HG03565 (cell line): ENCODE results near the gene IFNL1.
"Not testable (repeated sequence)": the region's sequence is repeated elsewhere in the genome, so short reads cannot be mapped to it uniquely, and the experiment has no call there.

Experiments
- ATAC-seq: cut with Tn5 transposase; IDR thresholded peaks from one replicate; pipeline ENCODE4 v1.9.1; 2021; ENCODE audit warnings: mild to moderate bottlenecking, moderate library complexity; ENCODE audit not compliant: unreplicated experiment

IFNL1 gene

DNA sequence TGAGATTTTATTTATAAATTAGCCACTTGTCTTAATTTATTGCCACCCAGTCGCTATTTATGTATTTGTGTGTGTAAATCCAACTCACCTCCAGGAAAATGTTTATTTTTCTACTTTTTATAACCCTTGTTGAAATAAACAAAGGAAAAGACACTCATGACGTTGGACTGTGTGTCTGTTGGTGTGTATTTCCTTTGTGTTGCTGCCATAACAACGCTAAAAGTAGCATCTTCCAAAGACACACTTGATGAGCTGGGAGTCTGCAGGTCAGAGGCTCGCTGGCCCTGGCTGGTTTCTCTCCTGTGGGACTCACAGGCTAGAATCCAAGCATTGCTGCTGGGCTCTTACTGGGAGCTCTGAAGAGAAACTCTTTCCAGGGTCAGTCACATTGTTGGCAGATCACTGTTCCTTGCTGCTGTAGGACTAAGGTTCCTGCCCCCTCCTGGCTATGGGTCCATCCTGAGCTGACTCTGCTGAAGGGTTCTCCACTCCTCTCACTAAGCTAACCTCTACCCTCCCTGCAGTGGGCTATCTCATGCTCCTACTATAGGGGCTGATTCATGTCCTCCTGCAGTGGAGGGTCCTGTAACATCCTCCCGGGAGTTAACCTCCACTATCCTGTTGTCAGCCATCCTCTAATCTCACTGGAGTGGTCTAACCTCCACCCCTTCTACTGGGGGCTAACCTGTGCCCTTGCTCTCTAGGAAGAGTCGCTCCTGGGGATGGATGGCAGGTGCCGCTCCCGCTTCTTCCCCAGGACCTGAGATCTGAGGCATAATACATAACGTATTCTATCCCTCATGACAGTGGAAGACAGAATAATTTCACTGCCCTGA lies 26.0 kb upstream of the IFNL1 start:
- no peak for ATAC-seq

DNA sequence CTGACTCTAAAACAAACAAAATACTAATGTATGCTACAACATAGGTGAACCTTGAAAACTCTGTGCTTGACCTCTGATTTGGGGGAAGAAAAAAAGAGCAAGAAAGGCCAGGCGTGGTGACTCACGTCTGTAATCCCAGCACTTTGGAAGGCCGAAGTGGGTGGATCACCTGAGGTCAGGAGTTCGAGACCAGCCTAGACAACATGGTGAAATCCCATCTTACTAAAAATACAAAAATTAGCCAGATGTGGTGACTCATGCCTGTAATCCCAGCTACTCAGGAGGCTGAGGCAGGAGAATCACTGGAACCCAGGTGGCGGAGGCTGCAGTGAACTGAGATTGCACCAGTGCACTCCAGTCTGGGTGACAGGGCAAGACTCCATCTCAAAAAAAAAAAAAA lies 22.3 kb upstream of the IFNL1 start:
- not testable (repeated sequence) for ATAC-seq

DNA sequence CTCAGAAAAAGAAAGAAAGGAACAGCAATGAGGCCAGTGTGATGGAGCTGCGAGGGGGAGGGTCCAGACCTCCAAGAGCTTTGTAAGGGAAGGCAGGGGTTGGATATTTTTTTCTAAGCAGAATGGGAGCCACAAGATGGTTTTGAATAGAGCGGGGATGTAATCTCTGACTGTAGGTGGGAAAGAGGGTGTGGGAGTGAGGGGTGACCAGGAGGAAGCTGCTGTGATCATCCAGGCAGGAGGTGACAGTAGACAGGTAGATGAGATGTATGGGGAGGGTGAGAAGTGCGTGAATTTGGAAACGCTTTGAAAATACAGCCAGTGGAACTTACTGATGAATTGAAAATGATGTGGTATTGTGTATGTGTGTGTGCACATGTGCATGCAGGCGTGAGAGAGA lies 20.6 kb upstream of the IFNL1 start:
- ATAC-seq, result no peak

DNA sequence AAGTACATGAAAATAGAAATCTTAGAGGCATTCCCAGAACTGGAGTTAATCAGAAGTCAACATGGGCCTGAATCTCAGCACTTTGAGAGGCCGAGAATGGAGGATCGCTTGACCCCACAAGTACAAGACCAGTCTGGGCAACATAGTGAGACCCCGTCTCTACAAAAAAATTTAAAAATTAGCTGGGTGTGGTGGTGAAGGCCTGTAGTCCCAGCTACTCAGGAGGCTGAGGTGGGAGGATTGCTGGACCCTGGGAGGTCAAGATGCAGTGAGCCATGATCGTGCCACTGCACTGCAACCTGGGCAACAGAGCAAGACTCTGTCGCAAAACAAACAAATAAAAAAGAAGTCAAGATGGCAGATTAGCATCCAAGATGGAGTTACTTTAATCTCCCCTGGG lies 19.5 kb upstream of the IFNL1 start:
- ATAC-seq, result no peak

DNA sequence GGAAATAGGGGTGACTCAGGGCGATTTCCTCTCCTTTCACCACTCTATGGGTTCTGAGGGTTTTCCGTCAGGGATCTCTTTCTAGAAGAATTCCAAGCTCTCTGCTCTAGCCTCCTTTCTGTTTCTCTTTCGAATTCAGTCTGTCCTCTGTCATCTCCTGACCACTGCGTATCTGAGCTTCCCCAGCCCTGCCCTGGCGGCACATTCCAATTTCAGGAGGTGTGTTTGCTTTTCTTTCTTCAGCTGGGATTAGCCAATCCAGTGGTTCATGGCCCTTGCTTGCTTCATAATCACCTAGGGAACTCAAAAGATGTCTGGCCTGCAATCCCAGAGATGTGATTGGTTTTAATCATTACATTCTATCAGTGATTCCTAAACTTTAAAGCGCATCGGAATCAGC lies 18.6 kb upstream of the IFNL1 start:
- no peak for ATAC-seq

DNA sequence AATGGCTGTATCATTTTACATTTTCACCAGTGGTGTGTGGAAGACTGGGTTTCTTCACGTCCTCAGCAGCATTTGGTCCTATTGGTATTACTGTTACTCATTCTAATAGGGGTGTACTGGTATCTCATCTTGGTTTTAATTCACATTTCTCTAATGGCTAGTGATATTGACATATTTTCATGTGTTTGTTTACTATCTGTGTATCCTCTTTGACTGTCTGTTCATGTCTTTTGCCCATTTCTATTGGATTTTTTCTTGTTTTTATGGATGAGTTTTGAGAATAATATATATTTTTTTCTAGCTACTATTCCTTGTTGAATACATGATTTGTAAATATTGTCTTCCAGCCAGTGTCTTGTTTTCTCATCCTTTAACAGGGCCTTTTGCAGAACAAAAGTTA lies 14.2 kb upstream of the IFNL1 start:
- ATAC-seq, result no peak

DNA sequence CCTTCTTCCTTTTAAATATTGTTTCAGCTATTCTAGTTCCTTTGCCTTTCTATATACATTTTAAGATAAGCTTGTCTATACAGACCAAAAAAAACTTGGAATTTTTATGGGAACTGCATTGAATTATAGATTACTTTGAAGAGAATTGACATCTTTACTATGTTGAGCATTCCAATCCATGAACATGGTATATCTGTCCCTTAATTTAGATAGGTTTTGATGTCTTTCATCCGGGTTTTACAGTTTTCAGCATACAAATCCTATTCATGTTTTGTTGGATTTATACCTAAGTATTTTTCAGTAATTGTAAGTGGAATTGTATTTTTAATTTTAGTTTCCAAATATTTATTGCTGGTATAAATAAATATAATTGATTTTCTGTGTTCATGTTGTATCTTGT lies 12.2 kb upstream of the IFNL1 start:
- ATAC-seq, result no peak

DNA sequence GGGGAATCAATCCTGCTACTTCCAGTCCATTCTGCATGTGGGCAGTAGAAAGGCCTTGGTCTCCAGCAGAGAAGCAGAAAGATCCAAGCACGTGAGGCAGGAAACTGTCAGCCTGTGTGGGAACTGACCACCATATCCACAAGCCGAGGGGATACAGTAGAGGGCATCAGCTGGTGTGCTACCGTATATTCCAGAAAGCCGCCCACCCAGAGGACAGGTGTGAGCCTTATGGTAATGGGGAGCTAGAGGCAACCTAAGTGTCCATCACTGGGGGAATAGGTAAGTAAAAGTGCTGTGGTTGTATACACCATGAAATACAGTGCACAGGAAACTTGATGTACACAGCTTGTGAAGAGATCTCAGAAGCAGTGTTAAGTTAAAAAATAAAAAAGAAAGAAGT lies 2.8 kb upstream of the IFNL1 start:
- ATAC-seq, result no peak

DNA sequence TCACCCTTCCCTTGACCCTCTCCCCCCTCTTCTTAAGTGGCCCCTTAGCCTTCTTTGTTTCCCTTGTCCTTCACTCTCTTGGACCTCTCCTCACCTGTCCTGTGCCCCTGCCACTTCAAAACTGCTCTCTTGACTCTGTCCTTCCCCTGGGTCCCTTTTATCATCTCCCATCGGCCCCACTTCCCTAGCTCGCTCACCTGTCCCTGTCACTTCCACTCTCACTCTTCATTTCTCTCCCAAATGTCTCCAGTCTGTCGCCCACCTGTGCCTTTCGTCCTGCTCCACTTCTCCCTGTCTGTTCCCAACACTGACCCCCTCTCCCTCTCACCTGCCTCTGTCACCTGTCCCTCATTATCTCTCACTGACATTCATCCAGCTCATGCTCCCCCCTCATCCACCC lies 699 bp downstream of the IFNL1 start:
- no peak for ATAC-seq

DNA sequence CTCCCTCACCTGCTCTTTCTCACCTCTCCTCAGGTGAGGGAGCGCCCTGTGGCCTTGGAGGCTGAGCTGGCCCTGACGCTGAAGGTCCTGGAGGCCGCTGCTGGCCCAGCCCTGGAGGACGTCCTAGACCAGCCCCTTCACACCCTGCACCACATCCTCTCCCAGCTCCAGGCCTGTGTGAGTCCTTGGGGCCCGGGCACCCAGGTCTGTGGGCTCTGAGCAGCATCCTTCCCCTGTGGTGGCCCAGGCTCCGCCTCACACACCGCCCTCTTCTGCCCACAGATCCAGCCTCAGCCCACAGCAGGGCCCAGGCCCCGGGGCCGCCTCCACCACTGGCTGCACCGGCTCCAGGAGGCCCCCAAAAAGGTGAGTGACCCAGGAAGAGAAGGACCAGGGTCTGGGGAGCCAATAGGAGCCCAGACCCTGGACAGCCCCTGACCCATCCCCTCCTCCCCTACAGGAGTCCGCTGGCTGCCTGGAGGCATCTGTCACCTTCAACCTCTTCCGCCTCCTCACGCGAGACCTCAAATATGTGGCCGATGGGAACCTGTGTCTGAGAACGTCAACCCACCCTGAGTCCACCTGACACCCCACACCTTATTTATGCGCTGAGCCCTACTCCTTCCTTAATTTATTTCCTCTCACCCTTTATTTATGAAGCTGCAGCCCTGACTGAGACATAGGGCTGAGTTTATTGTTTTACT lies 1.9 kb downstream of the IFNL1 start:
- ATAC-seq, result no peak

DNA sequence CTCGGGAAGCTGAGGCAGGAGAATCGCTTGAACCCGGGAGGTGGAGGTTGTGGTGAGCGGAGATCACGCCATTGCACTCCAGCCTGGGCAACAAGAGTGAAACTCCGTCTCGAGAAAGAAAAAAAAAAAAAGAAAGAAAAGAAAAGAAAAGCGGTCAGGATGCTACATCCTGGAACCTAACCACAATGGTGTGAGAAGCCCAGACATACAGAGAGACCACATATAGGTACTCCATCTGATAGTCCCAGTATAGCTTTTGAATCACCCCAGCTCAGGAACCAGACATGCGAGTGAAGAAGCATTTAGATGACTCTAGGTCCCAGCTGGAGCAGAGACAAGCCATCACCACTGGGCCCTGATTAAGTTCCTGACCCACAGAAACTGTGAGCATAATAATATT lies 3.2 kb downstream of the IFNL1 start:
- ATAC-seq, result no peak

DNA sequence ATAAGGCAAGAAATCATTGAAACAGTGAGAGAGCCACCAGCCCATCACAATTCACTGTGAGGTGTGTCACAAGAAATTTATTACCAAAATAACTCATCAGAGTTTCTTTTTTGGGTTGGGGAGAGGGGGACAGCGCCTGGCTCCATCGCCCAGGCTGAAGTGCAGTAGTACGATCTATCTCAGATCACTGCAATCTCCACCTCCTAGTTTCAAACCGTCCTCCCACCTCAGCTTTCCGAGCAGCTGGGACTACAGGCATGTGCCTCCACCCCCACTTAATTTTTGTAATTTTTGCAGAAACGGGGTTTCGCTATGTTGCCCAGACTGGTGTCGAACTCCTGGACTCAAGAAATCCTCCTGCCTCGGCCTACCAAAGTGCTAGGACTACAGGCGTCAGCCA lies 3.6 kb downstream of the IFNL1 start:
- no peak for ATAC-seq

DNA sequence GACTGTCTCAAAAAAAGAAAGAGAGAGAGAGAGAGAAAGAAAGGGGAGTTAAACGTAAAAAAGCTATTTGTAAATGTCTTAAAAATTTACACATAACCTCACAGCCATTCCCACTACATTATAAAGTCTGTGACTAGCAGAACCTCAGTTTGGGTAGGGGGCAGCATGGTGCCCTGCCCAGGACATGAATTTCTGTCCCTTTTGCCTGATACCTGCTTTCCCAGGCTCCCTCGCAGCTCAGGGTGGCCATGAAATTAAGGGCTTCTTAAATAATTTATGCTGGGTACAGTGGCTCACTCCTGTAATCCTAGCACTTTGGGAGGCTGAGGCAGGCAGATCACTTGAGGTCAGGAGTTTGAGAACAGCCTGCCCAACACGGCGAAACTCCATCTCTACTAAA lies 4.8 kb downstream of the IFNL1 start:
- no peak for ATAC-seq

DNA sequence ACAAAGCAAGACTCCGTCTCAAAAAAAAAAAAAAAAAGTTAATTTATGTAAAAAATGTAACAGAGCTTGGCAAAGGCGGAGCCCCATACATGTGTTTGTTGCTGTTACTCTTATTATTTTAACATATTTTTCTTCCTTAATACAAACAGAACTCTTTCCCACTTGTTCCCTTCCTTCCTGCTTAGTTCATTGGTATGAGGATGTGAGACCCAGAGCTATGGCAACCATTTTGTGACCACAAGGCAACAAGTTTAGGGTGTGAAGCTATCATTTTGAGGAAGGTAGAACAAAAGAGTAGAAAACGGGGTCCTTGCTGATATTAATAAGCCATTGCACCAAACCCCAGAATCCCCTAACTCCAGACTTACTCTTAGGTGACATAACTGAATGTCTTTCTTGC lies 5.4 kb downstream of the IFNL1 start:
- no peak for ATAC-seq

DNA sequence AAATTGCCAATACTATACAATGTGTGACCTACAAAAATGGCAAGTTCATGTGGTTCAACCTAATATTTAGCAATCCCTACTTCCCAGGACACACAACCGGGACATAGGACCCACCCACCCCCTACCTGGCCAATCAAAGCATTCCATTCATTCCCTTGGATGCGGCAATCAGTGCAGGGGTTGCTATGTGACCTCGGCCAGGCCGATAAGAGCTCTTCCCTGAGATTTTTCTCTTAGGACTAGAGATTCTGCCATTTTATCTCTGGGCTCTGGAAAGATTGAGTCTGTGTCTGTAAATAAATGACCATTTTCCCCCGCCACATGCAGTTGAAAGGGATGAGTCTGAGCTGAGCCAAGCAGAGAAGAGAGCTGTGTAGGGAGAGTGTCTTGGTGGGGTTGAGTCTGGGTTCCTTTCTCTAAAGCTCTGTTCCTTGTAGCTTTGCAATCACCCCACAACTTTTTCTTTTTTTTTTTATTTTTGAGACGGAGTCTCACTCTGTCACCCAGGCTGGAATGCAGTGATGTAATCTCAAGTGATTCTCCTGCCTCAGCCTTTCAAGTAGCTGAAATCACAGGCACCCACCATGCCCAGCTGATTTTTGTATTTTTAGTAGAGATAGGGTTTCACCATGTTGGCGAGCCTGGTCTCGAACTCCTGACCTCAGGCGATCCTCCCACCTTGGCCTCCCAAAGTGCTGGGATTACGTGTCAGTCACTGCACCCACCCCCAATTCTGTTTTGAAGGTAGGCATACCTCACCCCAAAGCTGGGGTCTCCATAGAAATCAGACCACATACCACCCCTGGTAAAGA lies 7.4 kb downstream of the IFNL1 start:
- no peak for ATAC-seq

DNA sequence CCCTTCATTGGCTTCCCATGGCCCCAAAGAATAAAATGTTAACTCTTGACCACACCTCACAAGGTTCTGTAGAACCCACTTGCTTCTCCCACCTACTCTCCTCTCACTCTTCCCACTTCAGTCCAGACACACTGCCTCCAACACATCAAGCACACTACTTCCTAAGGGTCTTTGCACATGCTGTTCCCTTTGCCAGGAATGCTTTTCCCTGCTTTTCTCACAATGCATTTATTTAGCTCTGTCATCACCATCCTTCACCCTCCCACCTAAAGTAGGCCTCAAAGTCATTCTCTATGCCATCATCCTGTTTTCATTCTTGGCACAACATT lies 7.9 kb downstream of the IFNL1 start:
- ATAC-seq, result no peak

DNA sequence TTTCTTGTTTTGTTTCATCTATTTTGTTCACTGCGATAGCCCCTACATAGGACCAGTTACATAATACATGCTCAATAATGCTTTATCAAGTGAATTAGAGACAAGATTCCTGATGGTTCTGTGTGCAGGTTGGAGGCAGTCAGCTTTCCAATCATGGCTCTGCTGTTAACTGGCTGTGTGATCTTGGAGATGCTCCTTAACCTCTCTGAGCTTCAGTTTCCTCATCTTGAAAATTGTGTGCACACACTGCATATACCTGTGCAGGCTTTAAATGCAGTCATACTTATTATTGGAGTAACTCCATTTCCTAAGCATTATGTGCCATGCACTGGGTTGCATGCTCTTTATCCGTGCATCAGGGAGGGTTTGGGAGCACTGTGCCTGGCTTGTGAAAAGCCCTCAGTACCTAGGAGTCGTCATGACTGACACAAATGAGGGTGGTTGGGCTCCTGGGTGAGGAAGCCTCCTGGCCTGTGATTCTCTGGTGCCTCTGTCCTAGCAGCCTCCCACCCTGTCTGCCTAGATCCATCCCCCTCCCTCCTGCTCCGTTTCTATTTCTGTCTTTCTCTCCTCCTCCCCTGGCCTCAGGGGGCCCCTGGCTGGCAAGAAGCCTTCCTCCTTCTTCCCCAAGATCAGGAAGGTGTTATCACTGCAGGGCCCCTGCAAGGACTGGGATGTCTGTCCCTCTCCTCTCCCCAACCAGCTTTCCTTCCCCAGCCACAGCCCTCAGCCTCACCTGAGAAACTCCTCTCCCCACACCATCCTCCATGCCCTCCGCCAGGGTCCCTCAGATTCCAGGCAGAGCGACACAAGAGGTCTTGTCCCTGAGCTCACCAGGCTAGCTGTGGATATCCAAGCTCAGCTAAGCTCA lies 8.7 kb downstream of the IFNL1 start:
- ATAC-seq, result no peak

DNA sequence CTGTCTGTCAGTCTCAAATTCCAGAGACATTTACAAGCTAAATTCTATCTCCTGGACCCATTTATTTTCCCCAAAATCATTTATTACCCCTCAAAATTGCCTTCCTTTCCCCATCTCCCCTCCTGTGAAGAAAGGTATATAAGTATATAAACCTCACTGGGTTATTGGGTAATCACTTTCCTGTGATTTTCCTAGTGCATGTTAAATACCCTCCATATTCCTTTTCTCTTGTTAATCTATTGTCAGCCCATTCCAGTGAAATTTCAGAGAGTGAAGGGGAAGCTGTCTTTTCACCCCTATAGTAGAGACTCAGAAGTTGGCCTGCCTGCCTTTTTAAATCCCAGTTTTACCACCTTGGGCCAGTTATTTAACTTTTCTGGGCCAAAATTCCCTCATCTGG lies 9.9 kb downstream of the IFNL1 start:
- ATAC-seq, result no peak

DNA sequence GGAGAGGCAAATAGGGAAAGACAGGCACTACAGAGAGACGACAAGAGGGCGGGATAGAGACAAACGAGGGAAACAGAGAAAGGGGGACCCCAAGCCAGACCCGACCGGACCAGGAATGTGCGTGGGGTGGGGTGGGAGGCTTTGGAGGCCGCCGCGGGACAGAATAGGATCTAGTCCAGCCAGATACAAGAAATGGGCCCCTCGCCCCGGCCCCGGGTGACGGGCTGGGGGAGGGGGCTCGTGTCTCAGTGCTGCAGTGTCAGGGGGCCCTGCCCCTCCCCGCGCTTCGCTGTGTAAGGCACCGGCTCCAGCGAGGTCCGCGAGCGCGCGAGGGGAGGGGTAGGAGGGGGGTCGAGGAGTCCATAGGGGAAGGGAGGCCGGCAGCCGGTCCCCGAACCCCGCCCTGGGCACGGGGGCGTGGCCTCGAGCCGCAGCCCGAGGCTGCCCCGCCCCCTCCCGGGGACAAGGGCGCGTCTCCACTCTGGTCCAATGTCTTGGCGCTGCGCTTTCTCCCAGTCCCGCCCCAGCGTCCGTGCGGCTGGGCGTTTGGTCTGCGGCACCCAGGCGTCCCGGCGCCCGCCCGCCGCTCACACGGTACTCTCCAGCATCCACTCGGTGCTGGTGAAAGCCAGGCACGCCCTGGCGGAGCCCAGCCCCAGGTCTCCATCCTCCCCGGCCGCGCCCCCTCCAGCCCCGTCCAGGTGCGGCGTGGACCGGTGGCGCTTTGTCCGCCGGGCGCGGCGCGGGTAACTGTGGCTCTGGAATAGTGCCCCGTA lies 11.0 kb downstream of the IFNL1 start:
- ATAC-seq, result no peak

DNA sequence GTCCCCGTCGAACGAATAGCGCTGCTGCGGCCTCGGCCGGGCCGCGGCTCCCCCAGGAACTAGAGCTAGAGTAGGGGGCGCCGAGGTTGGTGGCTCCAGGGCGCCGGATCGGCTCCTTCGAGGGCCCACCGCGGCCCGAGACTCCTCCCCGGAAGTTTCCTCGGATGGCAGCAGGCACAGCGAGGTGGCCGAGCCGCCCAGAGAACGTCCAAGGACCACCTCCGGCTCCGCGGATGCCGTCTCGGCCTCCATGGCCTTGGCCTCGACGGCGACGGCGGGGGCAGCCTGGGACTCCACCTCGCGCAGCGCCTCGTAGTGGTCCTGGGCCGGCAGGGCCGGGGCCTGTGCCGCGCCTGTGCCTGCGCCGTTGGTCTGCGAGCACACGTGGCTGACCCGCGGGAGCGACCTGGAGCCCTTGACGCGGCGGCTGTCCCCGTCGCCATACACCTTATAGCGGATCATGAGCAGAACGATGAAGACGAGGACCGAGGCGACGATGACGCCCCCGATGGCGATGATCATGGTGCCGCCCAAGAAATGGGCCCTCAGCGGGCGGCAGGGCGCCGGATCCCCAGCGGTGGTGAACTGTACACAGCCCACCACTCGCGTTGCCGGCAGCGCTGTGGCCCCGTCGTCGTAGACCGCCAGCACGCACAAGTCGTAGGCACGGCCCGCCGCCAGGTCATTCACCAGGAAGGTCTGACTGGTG lies 11.8 kb downstream of the IFNL1 start:
- ATAC-seq, result no peak
